ENCODE measurements around the gene PHF21B. TPM values are rescaled to one million over a fixed set of nuclear protein-coding genes. Genes with fewer than 3 reads are reported as not detected.

The PHF21B gene
- total RNA-seq, 1 experiment from 2014 or later = 4.5 TPM

DNA sequence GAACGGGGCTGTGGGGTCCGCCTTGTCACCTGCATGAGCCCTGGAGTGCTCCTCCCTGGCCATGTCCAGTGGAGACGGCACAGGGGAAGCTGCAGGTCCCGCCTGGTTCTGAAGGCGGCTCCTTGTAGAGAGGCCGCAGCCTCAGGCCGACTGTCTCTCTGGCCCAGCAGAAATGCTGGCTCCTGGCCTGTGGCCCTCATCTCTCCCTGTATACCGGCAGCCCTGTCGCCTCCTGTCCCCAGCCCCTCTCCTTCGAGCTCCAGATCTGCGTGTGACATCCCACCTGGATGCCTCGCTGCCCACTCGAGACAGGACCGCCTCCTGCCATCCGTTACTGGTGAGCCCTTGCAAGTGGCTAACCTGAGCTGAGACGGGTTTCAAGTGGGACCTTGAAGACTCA is 73.6 kb downstream of the PHF21B start:
- ATAC-seq (no peak), DNase-seq (ENCODE audit: low read depth, low spot score) (no peak)
- Histone ChIP-seq H3K9me3 (ENCODE audit: control insufficient read depth, insufficient read depth, low read depth, low read length) (no peaks in the 10 kb centered on the region), H3K27me3 (ENCODE audit: control insufficient read depth, insufficient read depth, low read length) (no peaks in the 10 kb centered on the region), H3K27ac (ENCODE audit: low read length) (no peak overlapping the region), H3K36me3 (ENCODE audit: control insufficient read depth, insufficient read depth, low read length) (no peaks in the 10 kb centered on the region), H3K4me3 (ENCODE audit: low read depth in 2 of 2, low read length in 2 of 2) (no peak overlapping the region), H3K4me1 (ENCODE audit: control insufficient read depth, insufficient read depth, low read length) (no peaks in the 10 kb centered on the region)
- CTCF ChIA-PET = no interaction called here
- TF ChIP-seq, protein P1, sequence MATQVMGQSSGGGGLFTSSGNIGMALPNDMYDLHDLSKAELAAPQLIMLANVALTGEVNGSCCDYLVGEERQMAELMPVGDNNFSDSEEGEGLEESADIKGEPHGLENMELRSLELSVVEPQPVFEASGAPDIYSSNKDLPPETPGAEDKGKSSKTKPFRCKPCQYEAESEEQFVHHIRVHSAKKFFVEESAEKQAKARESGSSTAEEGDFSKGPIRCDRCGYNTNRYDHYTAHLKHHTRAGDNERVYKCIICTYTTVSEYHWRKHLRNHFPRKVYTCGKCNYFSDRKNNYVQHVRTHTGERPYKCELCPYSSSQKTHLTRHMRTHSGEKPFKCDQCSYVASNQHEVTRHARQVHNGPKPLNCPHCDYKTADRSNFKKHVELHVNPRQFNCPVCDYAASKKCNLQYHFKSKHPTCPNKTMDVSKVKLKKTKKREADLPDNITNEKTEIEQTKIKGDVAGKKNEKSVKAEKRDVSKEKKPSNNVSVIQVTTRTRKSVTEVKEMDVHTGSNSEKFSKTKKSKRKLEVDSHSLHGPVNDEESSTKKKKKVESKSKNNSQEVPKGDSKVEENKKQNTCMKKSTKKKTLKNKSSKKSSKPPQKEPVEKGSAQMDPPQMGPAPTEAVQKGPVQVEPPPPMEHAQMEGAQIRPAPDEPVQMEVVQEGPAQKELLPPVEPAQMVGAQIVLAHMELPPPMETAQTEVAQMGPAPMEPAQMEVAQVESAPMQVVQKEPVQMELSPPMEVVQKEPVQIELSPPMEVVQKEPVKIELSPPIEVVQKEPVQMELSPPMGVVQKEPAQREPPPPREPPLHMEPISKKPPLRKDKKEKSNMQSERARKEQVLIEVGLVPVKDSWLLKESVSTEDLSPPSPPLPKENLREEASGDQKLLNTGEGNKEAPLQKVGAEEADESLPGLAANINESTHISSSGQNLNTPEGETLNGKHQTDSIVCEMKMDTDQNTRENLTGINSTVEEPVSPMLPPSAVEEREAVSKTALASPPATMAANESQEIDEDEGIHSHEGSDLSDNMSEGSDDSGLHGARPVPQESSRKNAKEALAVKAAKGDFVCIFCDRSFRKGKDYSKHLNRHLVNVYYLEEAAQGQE (IDR thresholded peaks at IDR 0.05; ENCODE audit: insufficient read depth in 1 of 2, low read depth in 2 of 2, low read length in 1 of 2) = no peak
- TF ChIP-seq POLR2AphosphoS5 (IDR thresholded peaks at IDR 0.05; ENCODE audit: low read depth, low read length) (no peak), TCF7L2 (IDR thresholded peaks at IDR 0.05; ENCODE audit: low read depth, low read length) (no peak), SIN3A (IDR thresholded peaks at IDR 0.05; ENCODE audit: borderline replicate concordance, insufficient read depth, low read depth, low read length) (no peak)
- POLR2A ChIA-PET = no interaction called here
- in situ Hi-C loops (cut with HindIII; ENCODE audit: low pct_unique_long_range_greater_than_20kb, low sequenced_read_pairs) = no loop called here
- intact Hi-C loops (cut with micrococcal nuclease; ENCODE audit: unreplicated experiment) = no loop called here
- no TSS peak for BruUV-seq (replicated peaks)

DNA sequence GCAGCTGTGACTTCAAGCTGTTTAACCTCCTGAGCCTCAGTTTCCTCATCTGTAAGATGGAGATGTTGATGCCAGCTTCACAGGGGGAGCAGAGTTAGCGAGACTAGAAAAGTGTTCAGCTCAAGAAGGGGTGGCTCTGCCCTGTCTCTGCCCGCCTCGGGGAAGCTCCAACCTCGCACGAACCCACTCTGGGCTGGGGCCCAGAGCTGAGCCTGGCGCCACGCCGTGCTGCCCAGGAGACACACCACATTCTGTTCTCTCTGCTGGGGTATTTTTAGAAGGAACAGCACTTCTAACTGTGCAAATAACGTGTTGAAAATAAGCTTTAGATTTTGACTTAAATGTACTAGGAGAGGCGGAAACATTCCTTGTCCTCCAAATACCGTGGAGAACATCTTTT is 74.1 kb downstream of the PHF21B start:
- CTCF ChIA-PET = no interaction called here
- no peak for DNase-seq (ENCODE audit: low read depth, low spot score)
- no peak overlapping the region for H3K27ac ChIP-seq (ENCODE audit: low read length)
- no peaks in the 10 kb centered on the region for H3K9me3 ChIP-seq (ENCODE audit: control insufficient read depth, insufficient read depth, low read depth, low read length)
- H3K4me3 ChIP-seq (ENCODE audit: low read depth in 2 of 2, low read length in 2 of 2) = no peak overlapping the region
- no peaks in the 10 kb centered on the region for H3K4me1 ChIP-seq (ENCODE audit: control insufficient read depth, insufficient read depth, low read length)
- H3K36me3 ChIP-seq (ENCODE audit: control insufficient read depth, insufficient read depth, low read length) = no peaks in the 10 kb centered on the region
- no peaks in the 10 kb centered on the region for H3K27me3 ChIP-seq (ENCODE audit: control insufficient read depth, insufficient read depth, low read length)
- POLR2A ChIA-PET = no interaction called here
- BruUV-seq (replicated peaks) = no TSS peak
- in situ Hi-C loops (cut with HindIII; ENCODE audit: low pct_unique_long_range_greater_than_20kb, low sequenced_read_pairs) = no loop called here
- no peak for ATAC-seq
- TF ChIP-seq SIN3A (IDR thresholded peaks at IDR 0.05; ENCODE audit: borderline replicate concordance, insufficient read depth, low read depth, low read length) (no peak), POLR2AphosphoS5 (IDR thresholded peaks at IDR 0.05; ENCODE audit: low read depth, low read length) (no peak), TCF7L2 (IDR thresholded peaks at IDR 0.05; ENCODE audit: low read depth, low read length) (no peak)
- TF ChIP-seq, protein P2, sequence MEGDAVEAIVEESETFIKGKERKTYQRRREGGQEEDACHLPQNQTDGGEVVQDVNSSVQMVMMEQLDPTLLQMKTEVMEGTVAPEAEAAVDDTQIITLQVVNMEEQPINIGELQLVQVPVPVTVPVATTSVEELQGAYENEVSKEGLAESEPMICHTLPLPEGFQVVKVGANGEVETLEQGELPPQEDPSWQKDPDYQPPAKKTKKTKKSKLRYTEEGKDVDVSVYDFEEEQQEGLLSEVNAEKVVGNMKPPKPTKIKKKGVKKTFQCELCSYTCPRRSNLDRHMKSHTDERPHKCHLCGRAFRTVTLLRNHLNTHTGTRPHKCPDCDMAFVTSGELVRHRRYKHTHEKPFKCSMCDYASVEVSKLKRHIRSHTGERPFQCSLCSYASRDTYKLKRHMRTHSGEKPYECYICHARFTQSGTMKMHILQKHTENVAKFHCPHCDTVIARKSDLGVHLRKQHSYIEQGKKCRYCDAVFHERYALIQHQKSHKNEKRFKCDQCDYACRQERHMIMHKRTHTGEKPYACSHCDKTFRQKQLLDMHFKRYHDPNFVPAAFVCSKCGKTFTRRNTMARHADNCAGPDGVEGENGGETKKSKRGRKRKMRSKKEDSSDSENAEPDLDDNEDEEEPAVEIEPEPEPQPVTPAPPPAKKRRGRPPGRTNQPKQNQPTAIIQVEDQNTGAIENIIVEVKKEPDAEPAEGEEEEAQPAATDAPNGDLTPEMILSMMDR (IDR thresholded peaks at IDR 0.05) = no peak
- TF ChIP-seq, protein P1 (IDR thresholded peaks at IDR 0.05; ENCODE audit: insufficient read depth in 1 of 2, low read depth in 2 of 2, low read length in 1 of 2) = no peak
- intact Hi-C loops (cut with micrococcal nuclease; ENCODE audit: unreplicated experiment) = no loop called here
